HG02588 (cell line): ENCODE measurements around the gene IL7R.
"Not testable (repeated sequence)": the region's sequence is repeated elsewhere in the genome, so short reads cannot be mapped to it uniquely, and the experiment has no call there.

Source experiments
- ATAC-seq: cut with Tn5 transposase; IDR thresholded peaks from one replicate; pipeline ENCODE4 v1.9.1; 2021; ENCODE audit warnings: mild to moderate bottlenecking, moderate library complexity; ENCODE audit not compliant: unreplicated experiment

IL7R gene

DNA sequence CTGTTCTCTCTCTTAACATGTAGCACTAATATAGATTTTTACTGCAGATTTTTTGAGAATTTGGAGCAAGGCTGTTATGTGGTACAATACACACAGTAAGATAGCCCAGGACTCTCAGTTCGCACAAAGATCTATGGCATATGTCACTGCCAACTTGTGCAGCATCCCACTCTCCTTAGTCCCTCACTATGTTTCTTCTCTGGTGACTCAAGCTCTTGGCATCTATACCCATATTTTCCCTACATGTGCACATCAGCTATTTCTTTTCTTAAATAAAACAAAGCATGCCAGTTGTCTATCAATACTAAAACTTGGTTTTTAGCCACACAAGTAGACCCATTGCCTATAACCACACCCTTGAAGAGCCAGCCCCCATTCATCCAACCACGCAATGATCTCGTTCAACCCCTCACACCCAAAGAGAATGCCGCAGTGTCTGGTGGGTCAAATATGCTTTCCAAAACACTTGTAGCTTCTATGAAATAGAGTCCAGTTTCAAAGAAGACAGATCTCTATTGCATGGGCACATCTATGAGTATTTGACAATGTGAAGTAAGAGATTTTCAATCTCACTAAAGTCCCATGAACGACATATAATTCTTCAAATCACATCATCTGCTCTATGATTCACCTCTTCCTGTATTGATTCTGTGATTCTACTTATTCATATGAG is 18.2 kb upstream of the IL7R start:
- ATAC-seq, result no peak

GRCh38 chr5:35842856-35843255 is 13.8 kb upstream of the IL7R start:
- no peak for ATAC-seq

GRCh38 chr5:35845508-35845907 is 11.2 kb upstream of the IL7R start:
- not testable (repeated sequence) for ATAC-seq

- ATAC-seq, result no peak
These were observed 9.2 kb upstream of the IL7R start for GRCh38 chr5:35847491-35847890.

- ATAC-seq, result no peak
These were observed 8.7 kb upstream of the IL7R start for GRCh38 chr5:35847961-35848360.

DNA sequence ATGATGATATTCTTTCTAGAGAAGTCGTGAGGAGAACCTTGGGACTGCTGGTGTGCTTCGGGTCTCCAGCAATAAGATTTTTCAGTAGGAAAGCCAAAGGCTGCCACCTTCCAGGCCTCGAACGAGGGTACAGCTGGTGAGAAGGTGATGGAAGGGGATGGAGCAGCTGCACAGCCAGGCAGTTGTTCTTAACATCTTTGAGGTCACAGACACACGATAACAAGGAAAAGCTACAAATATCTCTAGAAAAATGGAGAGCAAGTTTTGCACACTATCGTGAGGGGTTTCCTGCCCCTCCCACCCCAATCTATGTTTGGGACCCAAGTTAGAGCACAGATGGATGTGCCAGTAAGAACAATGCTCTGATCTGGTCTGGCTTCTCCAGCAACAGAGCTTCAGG is 6.8 kb upstream of the IL7R start:
- no peak for ATAC-seq

DNA sequence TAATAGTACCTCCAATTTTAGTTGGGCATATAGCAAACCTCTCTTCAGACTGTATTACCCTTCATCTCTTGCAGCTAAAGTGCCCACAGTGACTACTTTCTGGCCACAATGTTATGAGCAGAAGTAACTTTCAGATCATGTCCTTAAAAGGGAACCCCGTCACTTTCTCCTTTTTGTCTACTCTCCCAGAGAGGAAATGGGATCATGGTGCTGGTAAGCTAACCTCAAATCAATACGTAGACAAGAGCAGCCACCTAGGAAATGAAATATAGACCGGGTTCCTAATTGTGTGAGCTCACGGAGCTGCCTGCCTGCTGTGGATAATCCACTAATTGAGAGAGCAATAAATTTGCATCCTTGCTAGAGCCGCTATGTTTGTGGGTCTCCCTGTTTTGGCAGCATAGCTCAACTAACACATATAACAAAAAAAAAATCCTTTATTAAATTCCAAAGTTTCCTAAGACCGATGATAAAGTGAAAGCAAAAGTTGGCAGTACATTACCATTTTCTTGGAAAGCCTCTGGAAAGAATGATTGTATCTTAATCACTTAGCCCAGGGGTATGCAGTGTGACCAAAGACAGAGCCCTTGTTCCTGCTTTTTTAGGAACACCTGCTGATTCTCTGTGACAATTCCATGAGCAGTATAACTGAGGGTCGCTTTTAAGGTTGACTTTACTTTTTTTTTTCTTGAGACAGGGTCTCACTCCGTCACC is 5.6 kb upstream of the IL7R start:
- ATAC-seq, result no peak

GRCh38 chr5:35852084-35852734 is 4.5 kb upstream of the IL7R start:
- ATAC-seq, result no peak

DNA sequence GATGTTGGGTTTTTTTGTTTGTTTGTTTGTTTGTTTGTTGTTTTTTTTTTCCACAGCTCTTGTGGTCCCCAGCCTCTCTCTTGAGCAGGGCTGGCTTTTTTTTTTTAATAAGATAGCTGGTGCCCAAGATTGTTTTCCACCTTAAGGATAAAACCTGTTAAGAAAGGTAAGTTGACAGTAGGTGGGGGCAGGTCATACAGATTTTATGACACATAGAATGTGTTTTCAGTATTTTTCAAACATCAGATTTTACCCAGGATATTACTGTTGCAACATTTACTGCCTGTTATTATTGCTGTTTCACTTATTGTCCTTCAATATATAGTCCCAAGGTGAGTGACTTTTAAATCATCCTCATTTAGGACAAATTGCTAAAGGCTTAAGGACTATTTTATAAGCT is 3.9 kb upstream of the IL7R start:
- no peak for ATAC-seq

DNA sequence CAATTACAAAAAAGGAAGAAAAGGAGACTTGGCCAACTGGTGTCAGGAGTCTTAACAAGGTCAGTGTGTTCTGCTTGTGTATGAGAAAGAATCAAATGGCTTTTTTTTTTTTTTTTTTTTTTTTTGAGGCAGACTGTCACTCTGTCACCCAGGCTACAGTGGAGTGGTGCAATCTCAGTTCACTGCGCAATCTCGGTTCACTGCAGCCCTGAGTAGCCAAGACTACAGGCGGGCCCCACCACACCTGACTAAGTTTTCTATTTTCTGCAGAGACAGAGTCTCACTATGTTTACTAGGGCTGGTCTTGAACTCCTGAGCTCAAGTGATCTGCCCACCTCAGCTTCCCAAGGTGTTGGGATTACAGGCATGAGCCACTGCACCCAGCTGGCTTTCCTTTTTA is 3.1 kb upstream of the IL7R start:
- no peak for ATAC-seq

DNA sequence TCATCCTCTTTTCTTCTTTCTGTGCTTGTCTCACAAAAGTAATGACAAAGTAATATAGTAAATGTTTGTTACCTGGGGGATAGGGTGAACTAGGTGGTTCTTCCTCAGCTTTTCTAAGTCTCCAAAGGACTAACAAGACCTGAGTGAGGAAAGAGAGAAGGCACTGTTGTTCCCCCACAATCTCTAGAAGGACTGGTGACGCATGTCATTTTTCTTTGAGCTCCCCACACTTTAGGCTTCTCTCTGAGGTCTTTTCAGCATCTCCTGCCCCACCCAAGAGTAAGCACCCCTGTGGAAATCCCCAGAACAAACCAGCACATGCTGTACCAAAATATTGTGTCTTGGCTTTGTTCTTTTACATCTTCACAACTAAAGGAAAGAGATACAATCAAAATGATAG is 2.4 kb upstream of the IL7R start:
- ATAC-seq, result no peak

DNA sequence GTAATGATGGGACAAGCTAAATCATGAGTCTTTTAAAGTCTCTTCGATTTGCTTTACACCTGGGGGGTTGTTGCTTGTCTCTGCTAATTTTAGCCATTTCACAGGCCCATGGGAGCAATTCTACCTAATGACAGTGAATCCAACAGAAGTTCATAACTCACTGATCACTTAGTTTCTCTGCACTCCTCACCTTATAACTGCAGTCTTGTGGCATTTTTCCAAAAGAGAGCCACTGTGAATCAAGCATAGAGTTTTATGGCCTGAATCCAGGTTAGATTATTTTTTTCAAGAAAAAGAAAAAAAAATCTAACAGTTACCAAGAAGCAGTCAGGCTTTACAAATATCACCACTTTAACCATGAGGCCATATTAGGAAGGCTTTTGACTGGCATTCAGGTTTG is 1.5 kb upstream of the IL7R start:
- no peak for ATAC-seq

DNA sequence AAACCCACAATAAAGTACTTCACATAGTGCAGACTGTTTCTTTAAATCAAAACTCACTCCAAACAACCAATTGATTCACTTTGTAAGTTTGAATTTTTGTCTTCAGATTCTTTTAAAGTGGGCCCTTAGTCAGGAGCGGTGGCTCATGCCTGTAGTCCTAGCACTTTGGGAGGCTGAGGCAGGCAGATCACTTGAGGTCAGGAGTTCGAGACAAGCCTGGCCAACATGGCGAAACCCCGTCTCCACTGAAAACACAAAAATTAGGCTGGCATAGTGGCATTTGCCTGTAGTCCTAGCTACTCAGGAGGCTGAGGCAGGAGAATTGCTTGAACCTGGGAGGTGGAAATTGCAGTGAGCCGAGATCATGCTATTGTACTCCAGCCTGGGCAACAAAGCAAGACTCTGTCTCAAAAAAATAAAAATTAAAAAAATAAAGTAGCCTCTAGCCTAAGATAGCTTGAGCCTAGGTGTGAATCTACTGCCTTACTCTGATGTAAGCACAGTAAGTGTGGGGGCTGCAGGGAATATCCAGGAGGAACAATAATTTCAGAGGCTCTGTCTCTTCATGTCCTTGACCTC is 416 bp upstream of the IL7R start:
- ATAC-seq, result not testable (repeated sequence)

- no peak for ATAC-seq
These were observed 1.0 kb downstream of the IL7R start for GRCh38 chr5:35857606-35858205.

DNA sequence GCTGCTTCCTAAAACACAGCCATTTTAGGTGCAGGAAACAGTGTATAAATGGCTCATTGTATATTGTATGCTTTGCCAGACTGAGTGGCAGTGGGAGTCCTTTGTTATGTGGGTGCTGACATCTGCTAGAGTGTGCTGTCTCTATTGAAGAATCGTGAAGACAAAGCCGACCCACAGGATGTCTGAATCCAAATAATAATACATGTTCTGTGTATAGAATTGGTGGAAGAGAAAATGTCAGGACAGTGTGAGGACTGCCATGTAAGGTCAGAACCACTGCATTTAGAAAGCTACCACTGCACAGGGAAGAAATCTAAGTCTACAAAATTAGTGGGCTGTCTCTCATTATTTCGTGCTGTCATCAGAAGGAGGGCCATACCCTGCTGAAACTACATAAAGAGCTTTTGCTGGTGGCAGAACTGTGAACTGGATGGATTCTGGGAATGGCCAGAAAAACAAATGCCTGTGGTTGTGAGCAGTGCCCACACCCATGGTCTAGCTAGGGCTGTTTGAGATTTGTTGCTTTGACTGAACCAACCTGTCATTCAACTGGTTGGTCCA is 2.5 kb downstream of the IL7R start:
- ATAC-seq, result no peak

- no peak for ATAC-seq
These were observed 4.0 kb downstream of the IL7R start for GRCh38 chr5:35860686-35861085.

DNA sequence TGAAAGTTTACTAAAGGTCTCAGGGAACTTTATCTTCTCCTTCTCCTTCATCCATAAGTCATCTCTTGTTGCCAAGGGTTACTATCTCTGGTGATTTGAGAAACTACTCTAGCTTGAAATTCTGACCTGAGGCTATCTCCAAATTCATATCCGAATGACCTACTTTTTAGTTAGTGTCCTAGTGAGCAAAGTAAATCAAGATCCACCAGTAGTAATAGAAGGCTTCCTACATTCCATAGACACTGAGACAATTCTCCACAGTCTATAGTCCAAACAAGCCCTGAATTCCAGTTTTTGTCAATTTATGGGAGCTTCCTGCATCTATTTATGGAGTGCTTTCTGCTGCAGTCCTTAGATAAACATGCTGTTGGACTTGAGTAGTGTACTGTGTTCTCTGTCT is 5.0 kb downstream of the IL7R start:
- no peak for ATAC-seq

GRCh38 chr5:35862126-35862525 is 5.4 kb downstream of the IL7R start:
- no peak for ATAC-seq

- ATAC-seq, result no peak
These were observed 6.5 kb downstream of the IL7R start for GRCh38 chr5:35863159-35863558.

GRCh38 chr5:35867998-35868397 is 11.3 kb downstream of the IL7R start:
- no peak for ATAC-seq

GRCh38 chr5:35869685-35870277 is 13.1 kb downstream of the IL7R start:
- no peak for ATAC-seq
